Brain microvascular endothelial cell (primary cell): ENCODE measurements around the gene STK32B.
A peak's percentile ranks its signal among the peaks of the same experiment; 100 is the strongest.
"Not testable (repeated sequence)": the region's sequence is repeated elsewhere in the genome, so short reads cannot be mapped to it uniquely, and the experiment has no call there.

Experiments used
- DNase-seq: peaks from one replicate; pipeline ENCODE4 v3.0.0-alpha.2; 2020
- H3K27ac ChIP-seq: fragments of 250-450 bp; sonication (Bioruptor Pico); 2 replicates; pipeline ENCODE4 v1.5.1; 2020; ENCODE audit warnings: mild to moderate bottlenecking, moderate library complexity
- H3K27me3 ChIP-seq: fragments of 250-450 bp; sonication (Bioruptor Pico); replicated peaks from 2 replicates; pipeline ENCODE4 v1.5.1; 2020; ENCODE audit warnings: mild to moderate bottlenecking
- H3K36me3 ChIP-seq: fragments of 250-450 bp; sonication (Bioruptor Pico); replicated peaks from 2 replicates; pipeline ENCODE4 v1.5.1; 2020; ENCODE audit warnings: mild to moderate bottlenecking
- H3K4me3 ChIP-seq: 2 replicates; pipeline ENCODE4 v1.5.1; 2011; ENCODE audit warnings: low read depth, mild to moderate bottlenecking, control low read depth, low read length, moderate library complexity
- in situ Hi-C: cut with HindIII; loops from 2 replicates; pipeline ENCODE4 v1.10.0; 2017; ENCODE audit warnings: low sequenced_read_pairs, low pct_ligation_motif_present
- TF ChIP-seq, protein P1 (sequence below): IDR thresholded peaks from 2 replicates; pipeline ENCODE4 v1.5.1; 2011; ENCODE audit warnings: low read depth, mild to moderate bottlenecking, moderate library complexity, low read length, control low read depth, inconsistent platforms; ENCODE audit errors: missing control alignments

The STK32B gene

DNA sequence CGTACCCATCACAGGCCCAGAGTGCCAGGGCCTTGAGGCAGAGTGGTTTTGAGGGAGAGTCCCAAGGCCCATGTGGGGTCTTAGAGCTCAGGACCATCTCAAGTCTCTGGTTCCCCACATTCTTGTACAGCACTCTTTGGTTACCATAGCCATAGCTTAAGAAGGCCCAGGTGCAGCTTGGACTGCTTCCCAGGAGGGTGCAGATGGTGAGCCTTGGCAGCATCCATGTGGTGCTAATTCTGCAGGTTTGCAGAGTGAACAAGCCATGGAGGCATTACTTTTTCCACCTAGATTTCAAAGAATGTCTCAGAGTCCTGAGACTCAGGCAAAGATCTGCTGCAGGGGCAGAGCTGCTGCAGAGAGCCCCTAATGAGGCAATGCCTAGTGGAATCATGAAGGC is 171.7 kb downstream of the STK32B start:
- Histone ChIP-seq H3K4me3 (no peak overlapping the region), H3K27ac (no peak overlapping the region), H3K36me3 (no peaks in the 10 kb centered on the region), H3K27me3 (no peaks in the 10 kb centered on the region)
- in situ Hi-C loops = no loop called here
- TF ChIP-seq, protein P1, sequence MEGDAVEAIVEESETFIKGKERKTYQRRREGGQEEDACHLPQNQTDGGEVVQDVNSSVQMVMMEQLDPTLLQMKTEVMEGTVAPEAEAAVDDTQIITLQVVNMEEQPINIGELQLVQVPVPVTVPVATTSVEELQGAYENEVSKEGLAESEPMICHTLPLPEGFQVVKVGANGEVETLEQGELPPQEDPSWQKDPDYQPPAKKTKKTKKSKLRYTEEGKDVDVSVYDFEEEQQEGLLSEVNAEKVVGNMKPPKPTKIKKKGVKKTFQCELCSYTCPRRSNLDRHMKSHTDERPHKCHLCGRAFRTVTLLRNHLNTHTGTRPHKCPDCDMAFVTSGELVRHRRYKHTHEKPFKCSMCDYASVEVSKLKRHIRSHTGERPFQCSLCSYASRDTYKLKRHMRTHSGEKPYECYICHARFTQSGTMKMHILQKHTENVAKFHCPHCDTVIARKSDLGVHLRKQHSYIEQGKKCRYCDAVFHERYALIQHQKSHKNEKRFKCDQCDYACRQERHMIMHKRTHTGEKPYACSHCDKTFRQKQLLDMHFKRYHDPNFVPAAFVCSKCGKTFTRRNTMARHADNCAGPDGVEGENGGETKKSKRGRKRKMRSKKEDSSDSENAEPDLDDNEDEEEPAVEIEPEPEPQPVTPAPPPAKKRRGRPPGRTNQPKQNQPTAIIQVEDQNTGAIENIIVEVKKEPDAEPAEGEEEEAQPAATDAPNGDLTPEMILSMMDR = no peak
- DNase-seq = no peak

DNA sequence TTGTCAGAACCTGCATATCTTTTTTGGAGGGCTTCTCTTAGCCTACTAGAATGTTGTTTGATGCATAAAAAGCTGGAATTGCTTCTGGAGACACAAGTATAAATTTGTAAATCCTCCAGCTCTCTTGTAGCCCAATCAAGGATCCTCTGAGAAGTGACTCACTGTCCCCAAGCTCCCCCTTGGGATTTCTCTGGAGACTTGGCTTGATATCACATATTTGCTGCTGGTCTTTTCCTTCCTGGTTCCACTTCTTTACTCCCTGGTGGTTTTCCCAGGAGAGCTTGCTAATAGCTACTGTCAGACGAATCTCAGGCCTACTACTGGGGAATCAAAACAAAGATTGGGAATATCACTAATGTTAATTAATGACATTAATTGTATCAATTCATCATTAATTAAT is 173.1 kb downstream of the STK32B start:
- Histone ChIP-seq H3K27ac (no peak overlapping the region), H3K36me3 (no peaks in the 10 kb centered on the region), H3K27me3 (no peaks in the 10 kb centered on the region), H3K4me3 (no peak overlapping the region)
- peak; percentile 44 for DNase-seq
- TF ChIP-seq, protein P1 = no peak
- in situ Hi-C loops = no loop called here

DNA sequence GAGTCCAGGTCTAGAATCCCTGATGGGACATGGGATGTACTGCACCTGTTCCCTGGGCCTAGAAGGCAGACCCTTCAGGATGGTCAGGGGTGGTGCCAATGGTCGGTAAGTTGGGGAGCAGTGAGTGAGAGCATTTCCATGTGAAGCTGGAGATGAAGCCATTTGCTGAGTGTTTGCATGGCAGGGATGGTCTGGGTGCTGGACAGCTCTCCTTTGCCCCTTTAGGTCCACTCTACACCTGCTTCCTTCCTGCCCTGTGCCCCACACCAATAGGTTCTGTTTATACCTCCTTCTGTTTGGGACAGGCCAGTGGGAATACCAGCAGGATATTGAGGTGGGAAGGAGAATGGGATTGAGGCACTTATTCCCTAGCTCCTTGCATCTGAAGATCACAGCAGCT is 181.3 kb downstream of the STK32B start:
- no peaks in the 10 kb centered on the region for H3K27me3 ChIP-seq
- in situ Hi-C loops = no loop called here
- DNase-seq = no peak
- TF ChIP-seq, protein P1 = no peak
- H3K27ac ChIP-seq = no peak overlapping the region
- no peak overlapping the region for H3K4me3 ChIP-seq
- no peaks in the 10 kb centered on the region for H3K36me3 ChIP-seq

DNA sequence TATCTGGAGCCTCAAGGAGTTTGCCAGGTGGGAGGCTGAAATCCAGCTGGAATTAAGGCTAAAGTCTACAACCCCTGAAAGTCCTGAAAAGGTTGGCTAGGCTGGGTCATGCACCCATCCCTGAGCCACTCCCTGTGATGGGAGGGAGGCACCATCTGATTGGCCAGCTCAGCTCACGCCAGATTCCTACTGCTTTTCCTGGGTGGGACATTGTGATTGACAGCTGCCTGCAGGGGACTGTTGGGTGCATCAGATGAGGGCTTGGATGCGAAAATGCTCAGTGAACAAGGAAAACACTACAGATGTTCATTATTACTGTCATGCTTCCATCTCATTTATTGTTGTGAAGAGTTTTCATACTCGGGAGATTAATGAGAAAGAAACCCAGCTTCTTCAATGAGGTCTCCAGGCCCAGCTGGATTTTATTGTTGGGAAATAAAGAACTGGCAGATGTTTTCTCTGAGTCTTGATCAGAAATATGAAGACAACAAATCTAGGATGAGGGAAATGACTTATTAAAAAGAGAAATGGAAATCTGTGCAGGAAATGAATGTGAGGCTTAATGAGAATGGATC is 185.9 kb downstream of the STK32B start:
- Histone ChIP-seq H3K4me3 (no peak overlapping the region), H3K27me3 (no peaks in the 10 kb centered on the region), H3K36me3 (no peaks in the 10 kb centered on the region), H3K27ac (no peak overlapping the region)
- TF ChIP-seq, protein P1 = no peak
- in situ Hi-C loops = no loop called here
- no peak for DNase-seq

DNA sequence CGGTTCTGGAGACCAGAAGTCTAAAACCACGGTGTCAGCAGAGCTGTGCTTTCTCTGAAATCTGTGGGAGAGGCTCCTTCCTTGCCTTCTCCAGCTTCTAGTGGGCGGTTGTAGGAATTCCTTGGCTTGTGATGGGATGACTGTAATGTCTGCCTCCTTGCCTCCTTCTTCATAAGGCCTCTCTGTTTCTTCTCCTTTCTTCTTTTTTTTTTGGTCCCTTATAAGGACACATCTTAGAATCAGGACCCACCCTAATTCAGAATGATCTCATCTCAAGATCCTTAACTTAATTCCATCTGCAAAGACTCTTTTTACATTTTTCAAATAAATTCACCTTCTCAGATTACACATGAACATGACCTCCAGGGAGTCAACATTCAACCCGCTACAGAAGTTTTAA is 186.9 kb downstream of the STK32B start:
- no peak overlapping the region for H3K27ac ChIP-seq
- H3K4me3 ChIP-seq = no peak overlapping the region
- H3K36me3 ChIP-seq = no peaks in the 10 kb centered on the region
- peak; percentile 7 for DNase-seq
- H3K27me3 ChIP-seq = no peaks in the 10 kb centered on the region
- in situ Hi-C loops = no loop called here
- TF ChIP-seq, protein P1 = no peak

DNA sequence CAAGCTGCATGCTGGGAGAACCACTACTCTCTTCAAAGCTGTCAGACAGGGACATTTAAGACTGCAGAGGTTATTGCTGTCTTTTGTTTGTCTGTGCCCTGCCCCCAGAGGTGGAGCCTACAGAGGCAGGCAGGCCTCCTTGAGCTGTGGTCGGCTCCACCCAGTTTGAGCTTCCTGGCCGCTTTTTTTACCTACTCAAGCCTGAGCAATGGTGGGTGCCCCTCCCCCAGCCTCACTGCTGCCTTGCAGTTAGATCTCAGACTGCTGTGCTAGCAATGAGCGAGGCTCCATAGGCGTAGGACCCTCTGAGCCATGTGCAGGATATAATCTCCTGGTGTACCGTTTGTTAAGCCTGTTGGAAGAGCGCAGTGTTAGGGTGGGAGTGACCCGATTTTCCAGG is 195.8 kb downstream of the STK32B start:
- H3K27ac ChIP-seq, DNase-seq, in situ Hi-C loops, H3K36me3 ChIP-seq, H3K27me3 ChIP-seq, H3K4me3 ChIP-seq: not testable (repeated sequence)
